ENCODE data around the gene LELP1. TPM values are rescaled to one million over a fixed set of nuclear protein-coding genes. Genes with fewer than 3 reads are reported as not detected.

LELP1 gene
- not detected in 2 replicates for total RNA-seq (2013; cell fraction: nucleolus; rRNA removed)
- total RNA-seq (2014; rRNA removed), result not detected in 2 replicates
- total RNA-seq (2014; rRNA removed; fragmentation: Illumina TruSeq; extraction: Trizol), result not detected in 2 replicates
- not detected in 2 replicates for total RNA-seq (2021)
- polyA plus RNA-seq (2011; ENCODE audit: low read depth), result not detected
- polyA plus RNA-seq (2011; rRNA removed), result not detected in 2 replicates
- not detected in 2 replicates for polyA plus RNA-seq (2011; cell fraction: cytosol; rRNA removed)
- not detected in 2 replicates for polyA plus RNA-seq (2011; cell fraction: nucleus; rRNA removed)
- not detected in 2 replicates for polyA plus RNA-seq (2012)
- not detected in 2 replicates for polyA plus RNA-seq (2014; fragmentation: Illumina TruSeq; extraction: Trizol)
- not detected for polyA plus RNA-seq (2014; fragmentation: Nextera tagmentation; extraction: Ambion mirVana)
- polyA plus RNA-seq (2014; rRNA removed), result not detected in 2 replicates
- polyA plus RNA-seq (2016; fragmentation: Nextera tagmentation; extraction: Ambion mirVana), result not detected
- polyA minus RNA-seq (2011; rRNA and poly(A)+ RNA removed), result not detected in 2 replicates
- not detected in 2 replicates for polyA minus RNA-seq (2011; cell fraction: cytosol; rRNA and poly(A)+ RNA removed)
- polyA minus RNA-seq (2011; cell fraction: nucleus; rRNA and poly(A)+ RNA removed), result not detected in 2 replicates
- Bru-seq, nascent RNA, result not detected
- not detected for BruChase-seq, experiment 1, labeled RNA remaining after a 6-hour chase
- BruChase-seq, experiment 2, labeled RNA remaining after a 2-hour chase, result not detected
- long read RNA-seq, experiment 1, result 0 reads
- long read RNA-seq, experiment 2, result 0 reads

DNA sequence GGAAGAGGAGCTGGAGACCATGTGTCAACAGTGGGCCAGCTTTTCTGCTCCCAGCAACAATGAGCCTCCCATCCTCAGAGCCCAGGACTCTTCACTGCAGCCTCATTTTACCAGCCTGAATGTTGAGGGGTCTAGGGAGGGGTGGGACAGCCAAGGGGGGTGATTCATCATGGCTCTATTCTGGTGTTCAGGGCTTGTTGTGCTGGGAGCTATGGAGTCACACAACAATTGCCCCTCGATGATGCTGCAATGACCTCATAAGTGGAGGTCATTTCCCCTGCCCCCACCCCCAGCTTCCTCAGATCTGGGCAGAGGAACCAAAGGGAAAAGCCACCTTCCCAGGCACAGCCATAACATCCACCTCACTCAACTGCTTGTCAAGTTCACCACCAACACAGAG lies at the start of gene LELP1:
Gene LELP1, plus strand, starts transcription at position 301 of the 400 bp plus-strand sequence. CDS start 1,278 bp downstream, outside the sequence.
- Histone ChIP-seq H3K79me2 (ENCODE audit: control insufficient read depth, insufficient read depth, low read length) (no peaks in the 10 kb centered on the region), H3K4me2 (ENCODE audit: control insufficient read depth, insufficient read depth) (no peak within 1 kb of the TSS), H3K9ac (ENCODE audit: control insufficient read depth, insufficient read depth, low read length) (no peak within 1 kb of the TSS), H3K4me3 (no peak within 1 kb of the TSS), H3K4me1 (ENCODE audit: control insufficient read depth, insufficient read depth, low read length) (no peaks in the 10 kb centered on the region), H3K27ac (ENCODE audit: control insufficient read depth, insufficient read depth) (no peak within 1 kb of the TSS), H3K36me3 (ENCODE audit: control insufficient read depth in 2 of 2, insufficient read depth in 2 of 2, low read length in 1 of 2) (no peaks in the 10 kb centered on the region), H3K27me3 (replicated peaks in 1 of 2; ENCODE audit: control insufficient read depth in 2 of 2, insufficient read depth in 2 of 2, low read length in 1 of 2) (no peaks in the 10 kb centered on the region; a peak in 2 of 4 replicates), H2AFZ (ENCODE audit: control insufficient read depth, low read depth, low read length) (no peak within 1 kb of the TSS), H4K20me1 (ENCODE audit: control insufficient read depth, insufficient read depth) (no peaks in the 10 kb centered on the region), H3K9me3 (replicated peaks; ENCODE audit: control insufficient read depth, insufficient read depth, low read length) (no peaks in the 10 kb centered on the region)
- in situ Hi-C loops (cut with MboI), result no loop called here
- no peak for DNase-seq (ENCODE audit: low read depth, low spot score)
- ChIA-PET CTCF (interaction anchor here (1.0 to 1.5 kb wide), 2 partner anchors 10 kb away, joined by 3 read pairs; no protein-coding TSS in a partner anchor), POLR2A (no interaction called here), RAD21 (ENCODE audit: unreplicated experiment) (interaction anchor here (0.9 to 1.3 kb wide), 2 partner anchors 11 to 277 kb away, joined by 3 read pairs; no protein-coding TSS in a partner anchor), SMC1A (ENCODE audit: uncharacterized antibody, unreplicated experiment) (interaction anchor here (1.4 to 2.0 kb wide), 2 partner anchors 10 to 24 kb away, joined by 4 to 6 read pairs; no protein-coding TSS in a partner anchor)
- no peak for ATAC-seq
- TF ChIP-seq PAX5 (IDR thresholded peaks at IDR 0.05; ENCODE audit: borderline replicate concordance, low read depth, low read length) (no peak), NBN (IDR thresholded peaks at IDR 0.05) (no peak)
- no peak for FAIRE-seq
- no TSS peak for BruUV-seq (replicated peaks)
- intact Hi-C loops (cut with micrococcal nuclease; ENCODE audit: unreplicated experiment), result no loop called here
- WGBS (ENCODE audit: insufficient coverage, insufficient replicate concordance, low lambda C conversion rate, missing lambda C conversion rate), result 0% methylated on average over 1 of the region's 1 CpG

- Histone ChIP-seq H3K79me2 (ENCODE audit: control insufficient read depth, insufficient read depth, low read length) (no peaks in the 10 kb centered on the region), H3K27me3 (replicated peaks in 1 of 2; ENCODE audit: control insufficient read depth in 2 of 2, insufficient read depth in 2 of 2, low read length in 1 of 2) (0 out of 4 replicates have a peak, but pooled peaks cover 0 to 2% of the 10 kb centered on the region in 2 experiments), H4K20me1 (ENCODE audit: control insufficient read depth, insufficient read depth) (no peaks in the 10 kb centered on the region), H3K36me3 (ENCODE audit: control insufficient read depth in 2 of 2, insufficient read depth in 2 of 2, low read length in 1 of 2) (no peaks in the 10 kb centered on the region), H3K4me3 (no peak overlapping the region), H3K9me3 (replicated peaks; ENCODE audit: control insufficient read depth, insufficient read depth, low read length) (no peaks in the 10 kb centered on the region; the same call in 2 of the 3 replicates), H3K4me2 (ENCODE audit: control insufficient read depth, insufficient read depth) (no peak overlapping the region), H2AFZ (ENCODE audit: control insufficient read depth, low read depth, low read length) (no peak overlapping the region), H3K27ac (ENCODE audit: control insufficient read depth, insufficient read depth) (no peak overlapping the region), H3K4me1 (ENCODE audit: control insufficient read depth, insufficient read depth, low read length) (no peaks in the 10 kb centered on the region), H3K9ac (ENCODE audit: control insufficient read depth, insufficient read depth, low read length) (no peak overlapping the region)
- WGBS (ENCODE audit: insufficient coverage, insufficient replicate concordance, low lambda C conversion rate, missing lambda C conversion rate), result 32% methylated on average over 2 of the region's 2 CpGs
- ChIA-PET SMC1A (ENCODE audit: uncharacterized antibody, unreplicated experiment) (no interaction called here), RAD21 (ENCODE audit: unreplicated experiment) (no interaction called here), POLR2A (no interaction called here), CTCF (no interaction called here)
- in situ Hi-C loops (cut with MboI) (no loop called here), intact Hi-C loops (cut with micrococcal nuclease; ENCODE audit: unreplicated experiment) (no loop called here)
- ATAC-seq, result no peak
- no TSS peak for BruUV-seq (replicated peaks)
- no peak for DNase-seq (ENCODE audit: low read depth, low spot score)
- FAIRE-seq, result no peak
- no peak for TF ChIP-seq NKRF (conservative IDR thresholded peaks at IDR 0.05)
- TF ChIP-seq FOXK2 (IDR thresholded peaks at IDR 0.05), result no peak
- no peak for TF ChIP-seq SP1 (IDR thresholded peaks at IDR 0.05; ENCODE audit: low read depth, low read length)
- TF ChIP-seq KLF5 (IDR thresholded peaks at IDR 0.05; ENCODE audit: partially characterized antibody), result no peak
- no peak for TF ChIP-seq ZBTB40 (IDR thresholded peaks at IDR 0.05; ENCODE audit: borderline replicate concordance)
These were observed 47.7 kb upstream of the LELP1 start for GRCh38 chr1:153155541-153155940.

All from GM12878 (cell line).